IMR-90 (cell line): ENCODE results near the gene ST14.

Experiments used
- CEBPB ChIP-seq: IDR thresholded peaks from 2 replicates; pipeline ENCODE4 v1.6.1; 2012; ENCODE audit warnings: low read depth, low read length, improper control_type of control experiment
- MAZ ChIP-seq: IDR thresholded peaks from 2 replicates; pipeline ENCODE4 v1.6.1; 2012; ENCODE audit warnings: low read depth, mild to moderate bottlenecking, low read length, improper control_type of control experiment, moderate library complexity, borderline replicate concordance
- MXI1 ChIP-seq: IDR thresholded peaks from 2 replicates; pipeline ENCODE4 v1.6.1; 2012; ENCODE audit warnings: low read depth, mild to moderate bottlenecking, low read length, moderate library complexity, borderline replicate concordance
- POLR2A ChIP-seq: IDR thresholded peaks from 2 replicates; pipeline ENCODE4 v1.6.1; 2012; ENCODE audit warnings: mild to moderate bottlenecking, low read depth, low read length
- RAD21 ChIP-seq: IDR thresholded peaks from 2 replicates; pipeline ENCODE4 v1.6.1; 2012; ENCODE audit warnings: low read length, improper control_type of control experiment
- TF ChIP-seq, protein P1 (sequence below): conservative IDR thresholded peaks from 2 replicates; pipeline ENCODE4 v1.5.1; 2012; ENCODE audit warnings: mild to moderate bottlenecking, low read depth, low read length, improper control_type of control experiment
- TF ChIP-seq, protein P2 (sequence below): fragments of 150-350 bp; IDR thresholded peaks from 2 replicates; pipeline ENCODE4 v1.6.1; 2017; ENCODE audit warnings: mild to moderate bottlenecking, antibody characterized with exemption, low read length, low read depth

DNA sequence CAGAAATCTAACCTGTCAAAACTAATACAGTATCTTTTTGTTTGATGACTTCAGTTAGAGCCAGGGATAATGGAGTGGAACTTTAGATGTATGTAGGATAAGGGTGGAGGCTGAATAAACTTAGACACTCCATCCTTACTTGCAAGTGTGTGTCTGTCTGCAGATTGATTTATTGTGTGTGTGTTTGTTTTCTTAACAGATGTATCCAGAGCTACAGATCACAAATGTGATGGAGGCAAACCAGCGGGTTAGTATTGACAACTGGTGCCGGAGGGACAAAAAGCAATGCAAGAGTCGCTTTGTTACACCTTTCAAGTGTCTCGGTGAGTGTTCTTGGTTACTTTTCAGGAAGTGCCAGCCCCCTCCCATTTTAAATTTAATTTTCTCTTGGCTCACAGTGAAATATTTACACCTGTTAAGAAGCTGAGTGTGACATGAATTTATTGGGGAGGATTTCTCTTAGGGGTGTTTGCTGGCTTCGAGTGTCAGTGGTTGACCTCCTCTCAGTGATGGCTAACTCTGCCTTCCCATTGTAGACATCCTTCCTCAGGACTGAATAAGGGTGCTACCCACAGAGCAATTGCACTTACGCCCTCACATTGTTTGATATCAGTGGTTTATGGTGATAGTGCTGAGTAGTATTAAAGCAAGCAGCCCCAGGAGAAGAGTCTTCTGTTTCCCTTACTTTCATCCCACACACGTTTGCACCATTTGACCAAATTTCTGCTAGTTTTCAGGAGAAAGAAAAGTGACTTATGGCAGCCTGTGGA is 49.1 kb upstream of the ST14 start:
- TF ChIP-seq POLR2A (no peak), CEBPB (no peak), RAD21 (no peak), MXI1 (no peak), MAZ (no peak)
- TF ChIP-seq, protein P1, sequence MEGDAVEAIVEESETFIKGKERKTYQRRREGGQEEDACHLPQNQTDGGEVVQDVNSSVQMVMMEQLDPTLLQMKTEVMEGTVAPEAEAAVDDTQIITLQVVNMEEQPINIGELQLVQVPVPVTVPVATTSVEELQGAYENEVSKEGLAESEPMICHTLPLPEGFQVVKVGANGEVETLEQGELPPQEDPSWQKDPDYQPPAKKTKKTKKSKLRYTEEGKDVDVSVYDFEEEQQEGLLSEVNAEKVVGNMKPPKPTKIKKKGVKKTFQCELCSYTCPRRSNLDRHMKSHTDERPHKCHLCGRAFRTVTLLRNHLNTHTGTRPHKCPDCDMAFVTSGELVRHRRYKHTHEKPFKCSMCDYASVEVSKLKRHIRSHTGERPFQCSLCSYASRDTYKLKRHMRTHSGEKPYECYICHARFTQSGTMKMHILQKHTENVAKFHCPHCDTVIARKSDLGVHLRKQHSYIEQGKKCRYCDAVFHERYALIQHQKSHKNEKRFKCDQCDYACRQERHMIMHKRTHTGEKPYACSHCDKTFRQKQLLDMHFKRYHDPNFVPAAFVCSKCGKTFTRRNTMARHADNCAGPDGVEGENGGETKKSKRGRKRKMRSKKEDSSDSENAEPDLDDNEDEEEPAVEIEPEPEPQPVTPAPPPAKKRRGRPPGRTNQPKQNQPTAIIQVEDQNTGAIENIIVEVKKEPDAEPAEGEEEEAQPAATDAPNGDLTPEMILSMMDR: no peak
- TF ChIP-seq, protein P2, sequence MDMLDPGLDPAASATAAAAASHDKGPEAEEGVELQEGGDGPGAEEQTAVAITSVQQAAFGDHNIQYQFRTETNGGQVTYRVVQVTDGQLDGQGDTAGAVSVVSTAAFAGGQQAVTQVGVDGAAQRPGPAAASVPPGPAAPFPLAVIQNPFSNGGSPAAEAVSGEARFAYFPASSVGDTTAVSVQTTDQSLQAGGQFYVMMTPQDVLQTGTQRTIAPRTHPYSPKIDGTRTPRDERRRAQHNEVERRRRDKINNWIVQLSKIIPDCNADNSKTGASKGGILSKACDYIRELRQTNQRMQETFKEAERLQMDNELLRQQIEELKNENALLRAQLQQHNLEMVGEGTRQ: no peak
